ENCODE measurements around the gene SH2D7.

SH2D7 gene

GRCh38 chr15:78082743-78083110, 9.6 kb upstream of the SH2D7 start:
- TF ChIP-seq, protein P1, sequence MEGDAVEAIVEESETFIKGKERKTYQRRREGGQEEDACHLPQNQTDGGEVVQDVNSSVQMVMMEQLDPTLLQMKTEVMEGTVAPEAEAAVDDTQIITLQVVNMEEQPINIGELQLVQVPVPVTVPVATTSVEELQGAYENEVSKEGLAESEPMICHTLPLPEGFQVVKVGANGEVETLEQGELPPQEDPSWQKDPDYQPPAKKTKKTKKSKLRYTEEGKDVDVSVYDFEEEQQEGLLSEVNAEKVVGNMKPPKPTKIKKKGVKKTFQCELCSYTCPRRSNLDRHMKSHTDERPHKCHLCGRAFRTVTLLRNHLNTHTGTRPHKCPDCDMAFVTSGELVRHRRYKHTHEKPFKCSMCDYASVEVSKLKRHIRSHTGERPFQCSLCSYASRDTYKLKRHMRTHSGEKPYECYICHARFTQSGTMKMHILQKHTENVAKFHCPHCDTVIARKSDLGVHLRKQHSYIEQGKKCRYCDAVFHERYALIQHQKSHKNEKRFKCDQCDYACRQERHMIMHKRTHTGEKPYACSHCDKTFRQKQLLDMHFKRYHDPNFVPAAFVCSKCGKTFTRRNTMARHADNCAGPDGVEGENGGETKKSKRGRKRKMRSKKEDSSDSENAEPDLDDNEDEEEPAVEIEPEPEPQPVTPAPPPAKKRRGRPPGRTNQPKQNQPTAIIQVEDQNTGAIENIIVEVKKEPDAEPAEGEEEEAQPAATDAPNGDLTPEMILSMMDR (IDR thresholded peaks at IDR 0.05; ENCODE audit: low read depth, low read length, missing control alignments) = no peak
- no peak for DNase-seq (ENCODE audit: low read depth)
- in situ Hi-C loops (cut with HindIII; ENCODE audit: low sequenced_read_pairs) = no loop called here
- H3K4me3 ChIP-seq (ENCODE audit: low read depth, low read length) = no peak overlapping the region

GRCh38 chr15:78083186-78083585, 9.2 kb upstream of the SH2D7 start:
- DNase-seq (ENCODE audit: low read depth) = no peak
- H3K4me3 ChIP-seq (ENCODE audit: low read depth, low read length) = no peak overlapping the region
- in situ Hi-C loops (cut with HindIII; ENCODE audit: low sequenced_read_pairs) = no loop called here
- TF ChIP-seq, protein P1 (IDR thresholded peaks at IDR 0.05; ENCODE audit: low read depth, low read length, missing control alignments) = no peak

DNA sequence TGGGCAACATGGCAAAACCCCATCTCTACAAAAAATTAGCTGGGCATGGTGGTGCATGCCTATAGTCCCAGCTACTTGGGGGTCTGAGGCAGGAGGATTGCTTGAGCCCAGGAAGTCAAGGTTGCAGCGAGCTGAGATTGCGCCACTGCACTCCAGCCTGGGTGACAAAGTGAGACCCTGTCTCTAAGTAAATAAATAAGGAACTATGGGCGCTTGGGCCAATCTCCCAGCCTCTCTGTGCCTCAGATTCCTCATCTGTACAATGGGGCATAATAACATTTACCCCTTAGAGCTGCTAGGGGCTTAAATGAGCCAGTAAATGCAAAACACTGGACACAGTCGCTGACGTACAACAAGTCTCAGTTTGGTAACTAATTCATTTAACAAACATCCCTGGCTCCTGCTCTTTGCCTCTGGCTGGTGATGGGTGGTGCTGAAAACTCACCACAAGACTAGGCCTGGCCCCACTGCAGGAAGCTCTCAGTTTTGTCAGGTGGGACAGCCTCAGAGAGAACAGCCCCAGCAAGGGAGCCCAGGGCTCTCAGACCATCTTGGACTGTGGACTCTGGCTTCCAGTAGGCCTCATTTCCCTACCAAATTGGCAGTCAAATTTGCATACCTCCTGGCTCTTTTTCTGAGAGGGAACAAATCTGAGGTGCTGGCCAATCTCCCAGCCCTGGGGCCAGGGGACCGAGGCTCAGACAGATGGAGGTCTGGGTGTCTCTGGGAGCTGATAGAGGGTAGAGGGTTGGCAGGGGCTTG, 8.5 kb upstream of the SH2D7 start:
- no peak for DNase-seq (ENCODE audit: low read depth)
- TF ChIP-seq, protein P1 (IDR thresholded peaks at IDR 0.05; ENCODE audit: low read depth, low read length, missing control alignments) = no peak
- no peak overlapping the region for H3K4me3 ChIP-seq (ENCODE audit: low read depth, low read length)
- in situ Hi-C loops (cut with HindIII; ENCODE audit: low sequenced_read_pairs) = no loop called here

DNA sequence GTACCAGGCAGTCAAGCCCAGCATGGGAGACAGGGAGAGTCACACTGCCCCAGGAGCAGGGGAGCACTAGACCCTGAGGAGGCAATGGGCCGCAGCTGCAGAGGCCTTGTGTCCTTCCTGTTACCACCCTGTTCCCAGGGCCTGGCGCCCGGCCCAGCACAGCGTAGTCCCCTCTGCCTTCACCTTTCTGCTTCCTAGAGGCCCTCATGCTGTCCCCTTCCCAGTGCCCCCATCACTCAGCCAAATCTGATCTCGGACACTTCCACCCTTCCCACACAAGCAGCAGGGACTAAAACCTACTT, 8.0 kb upstream of the SH2D7 start:
- DNase-seq (ENCODE audit: low read depth) = no peak
- H3K4me3 ChIP-seq (ENCODE audit: low read depth, low read length) = no peak overlapping the region
- TF ChIP-seq, protein P1 (IDR thresholded peaks at IDR 0.05; ENCODE audit: low read depth, low read length, missing control alignments) = no peak
- in situ Hi-C loops (cut with HindIII; ENCODE audit: low sequenced_read_pairs) = no loop called here

- TF ChIP-seq, protein P1 (IDR thresholded peaks at IDR 0.05; ENCODE audit: low read depth, low read length, missing control alignments) = no peak
- DNase-seq (ENCODE audit: low read depth) = no peak
- in situ Hi-C loops (cut with HindIII; ENCODE audit: low sequenced_read_pairs) = no loop called here
- no peak overlapping the region for H3K4me3 ChIP-seq (ENCODE audit: low read depth, low read length)
These were observed 6.4 kb upstream of the SH2D7 start for GRCh38 chr15:78085928-78086327.

GRCh38 chr15:78087951-78088772, 4.2 kb upstream of the SH2D7 start:
- in situ Hi-C loops (cut with HindIII; ENCODE audit: low sequenced_read_pairs) = no loop called here
- no peak for DNase-seq (ENCODE audit: low read depth)
- TF ChIP-seq, protein P1 (IDR thresholded peaks at IDR 0.05; ENCODE audit: low read depth, low read length, missing control alignments) = no peak
- no peak overlapping the region for H3K4me3 ChIP-seq (ENCODE audit: low read depth, low read length)

All from astrocyte of the cerebellum (primary cell).